ENCODE data around the gene SCAF1.

GRCh38 chr19:49660338-49660961 is 18.4 kb downstream of the SCAF1 start:
- TF ChIP-seq CTCF (IDR thresholded peaks at IDR 0.05; ENCODE audit: insufficient read depth, low read length) = no peak
- TF ChIP-seq GABPA (IDR thresholded peaks at IDR 0.05; ENCODE audit: low read depth) = no peak
- peak; percentile 4; the same call in 1 of the 2 replicates for TF ChIP-seq POLR2AphosphoS5 (IDR thresholded peaks at IDR 0.05; ENCODE audit: low read depth)
- TF ChIP-seq REST (IDR thresholded peaks at IDR 0.05; ENCODE audit: insufficient replicate concordance, low read depth) = no peak
- TF ChIP-seq SPI1 (IDR thresholded peaks at IDR 0.05; ENCODE audit: borderline replicate concordance, low read depth) = no peak
